ENCODE results near the gene COX7B. TPM values are rescaled to one million over a fixed set of nuclear protein-coding genes. Genes with fewer than 3 reads are reported as not detected.

Gene COX7B
- total and polyA plus RNA-seq, 2 experiments from 2014 or later, result 547 to 599 TPM

- WGBS (ENCODE audit: low lambda C conversion rate, missing lambda C conversion rate), result 86% methylated on average over 5 of the region's 5 CpGs
- H3K4me3 ChIP-seq, result no peak overlapping the region
- H3K4me2 ChIP-seq, result peak overlapping the region; percentile 78
These were observed 2.2 kb downstream of the COX7B start for GRCh38 chrX:77901506-77901905.

DNA sequence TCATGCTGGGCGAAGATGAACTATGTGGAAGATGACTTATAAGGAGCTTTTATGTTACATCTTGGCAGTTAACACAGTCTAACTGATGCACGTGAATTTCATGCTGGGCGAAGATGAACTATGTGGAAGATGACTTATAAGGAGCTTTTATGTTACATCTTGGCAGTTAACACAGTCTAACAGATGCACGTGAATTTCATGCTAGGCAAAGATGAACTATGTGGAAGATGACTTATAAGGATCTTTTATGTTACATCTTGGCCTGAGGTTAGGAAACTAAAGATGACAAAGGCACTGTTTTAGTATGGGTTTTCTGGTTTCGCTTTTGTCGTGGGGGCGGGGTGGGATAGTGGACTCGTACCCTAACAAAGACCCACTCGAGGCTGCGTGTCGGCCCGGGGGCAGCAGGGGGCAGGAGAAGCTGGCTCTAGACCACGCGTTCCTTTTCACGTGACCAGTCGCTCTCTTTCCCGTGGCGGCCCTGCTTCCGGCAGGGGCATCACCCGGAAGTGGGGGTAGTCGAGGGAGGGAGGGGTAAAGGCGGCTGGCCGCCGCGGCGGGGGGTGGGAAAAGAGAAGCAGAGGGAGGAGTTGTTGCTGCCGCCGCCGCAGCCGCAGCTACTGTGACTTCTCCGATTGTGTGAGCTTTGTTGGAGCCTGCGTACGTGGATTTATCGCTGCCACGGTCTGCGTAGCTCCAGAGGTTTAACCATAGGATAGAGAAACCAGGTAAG, 11.0 kb downstream of the COX7B start, which contains the start of gene ATP7A:
TSS of gene ATP7A (plus strand) at position 586 of the 733 bp plus-strand sequence. CDS start 60,949 bp downstream, outside the sequence.
- Histone ChIP-seq H3K36me3 (replicated peaks; ENCODE audit: insufficient read depth, low read depth) (no peaks in the 10 kb centered on the region), H3K9me2 (replicated peaks; ENCODE audit: insufficient read depth) (no peaks in the 10 kb centered on the region), H3K27ac (peak within 1 kb of the TSS; percentile 84), H3K4me3 (peak within 1 kb of the TSS; percentile 56), H3K79me2 (peaks cover 34% of the 10 kb centered on the region), H2AFZ (peak within 1 kb of the TSS; percentile 83), H3K4me2 (peak within 1 kb of the TSS; percentile 76), H4K20me1 (ENCODE audit: insufficient read depth, poor library complexity, severe bottlenecking) (no peaks in the 10 kb centered on the region), H3K4me1 (ENCODE audit: insufficient read depth) (no peaks in the 10 kb centered on the region), H3K9me3 (ENCODE audit: low read depth) (peaks cover 5% of the 10 kb centered on the region), H3K27me3 (no peaks in the 10 kb centered on the region)
- TF ChIP-seq EZH2 (IDR thresholded peaks at IDR 0.05; ENCODE audit: borderline replicate concordance) (no peak), EZH2phosphoT487 (IDR thresholded peaks at IDR 0.05; ENCODE audit: low read depth, severe bottlenecking, unreplicated experiment) (no peak), CTCF (IDR thresholded peaks at IDR 0.05; ENCODE audit: poor library complexity) (peak; percentile 60)
- 44% methylated on average over 19 of the region's 36 CpGs for WGBS (ENCODE audit: low lambda C conversion rate, missing lambda C conversion rate)
- peak; percentile 92 for DNase-seq (ENCODE audit: low spot score)

More at GRCh38 chrX:77901506-77901905, 2.2 kb downstream of the COX7B start:
- Histone ChIP-seq H3K27ac (no peak overlapping the region), H3K27me3 (no peaks in the 10 kb centered on the region), H3K79me2 (peaks cover 34% of the 10 kb centered on the region), H3K9me2 (replicated peaks; ENCODE audit: insufficient read depth) (no peaks in the 10 kb centered on the region), H3K9me3 (ENCODE audit: low read depth) (no peaks in the 10 kb centered on the region), H2AFZ (no peak overlapping the region), H3K4me1 (ENCODE audit: insufficient read depth) (no peaks in the 10 kb centered on the region), H4K20me1 (ENCODE audit: insufficient read depth, poor library complexity, severe bottlenecking) (no peaks in the 10 kb centered on the region), H3K36me3 (replicated peaks; ENCODE audit: insufficient read depth, low read depth) (no peaks in the 10 kb centered on the region)
- no peak for DNase-seq (ENCODE audit: low spot score)
- TF ChIP-seq EZH2phosphoT487 (IDR thresholded peaks at IDR 0.05; ENCODE audit: low read depth, severe bottlenecking, unreplicated experiment) (no peak), EZH2 (IDR thresholded peaks at IDR 0.05; ENCODE audit: borderline replicate concordance) (no peak), CTCF (IDR thresholded peaks at IDR 0.05; ENCODE audit: poor library complexity) (no peak)

- DNase-seq (ENCODE audit: low spot score), result no peak
- 72% methylated on average over 2 of the region's 2 CpGs for WGBS (ENCODE audit: low lambda C conversion rate, missing lambda C conversion rate)
- peaks cover 49% of the 10 kb centered on the region for H3K79me2 ChIP-seq
- no peak overlapping the region for H3K4me3 ChIP-seq
- no peaks in the 10 kb centered on the region for H3K36me3 ChIP-seq (replicated peaks; ENCODE audit: insufficient read depth, low read depth)
- no peak overlapping the region for H2AFZ ChIP-seq
- H3K9me2 ChIP-seq (replicated peaks; ENCODE audit: insufficient read depth), result no peaks in the 10 kb centered on the region
- H3K4me2 ChIP-seq, result peak overlapping the region; percentile 27
- peaks cover 6% of the 10 kb centered on the region for H3K9me3 ChIP-seq (ENCODE audit: low read depth)
- TF ChIP-seq EZH2phosphoT487 (IDR thresholded peaks at IDR 0.05; ENCODE audit: low read depth, severe bottlenecking, unreplicated experiment), result no peak
- TF ChIP-seq EZH2 (IDR thresholded peaks at IDR 0.05; ENCODE audit: borderline replicate concordance), result no peak
- TF ChIP-seq CTCF (IDR thresholded peaks at IDR 0.05; ENCODE audit: poor library complexity), result no peak
- no peaks in the 10 kb centered on the region for H3K27me3 ChIP-seq
- H3K4me1 ChIP-seq (ENCODE audit: insufficient read depth), result no peaks in the 10 kb centered on the region
- H3K27ac ChIP-seq, result no peak overlapping the region
- H4K20me1 ChIP-seq (ENCODE audit: insufficient read depth, poor library complexity, severe bottlenecking), result no peaks in the 10 kb centered on the region
These were observed 18.1 kb downstream of the COX7B start for GRCh38 chrX:77917294-77917933.
